Hindlimb muscle (tissue), 1 donor: ENCODE measurements around the gene ACSS2. TPM values are rescaled to one million over a fixed set of nuclear protein-coding genes. Genes with fewer than 3 reads are reported as not detected.
"Not testable (repeated sequence)": the region's sequence is repeated elsewhere in the genome, so short reads cannot be mapped to it uniquely, and the experiment has no call there.

Experiments
- DNase-seq: peaks from one replicate; pipeline ENCODE4 v3.0.0-alpha.2; 2013
- polyA plus RNA-seq: library from polyadenylated mRNA; unstranded; fragments of 120-200 nt; gene quantifications from one replicate; pipeline ENCODE4 v1.2.1, GENCODE V29; 2013; ENCODE audit not compliant: insufficient read length

The ACSS2 gene
- polyA plus RNA-seq, 1 donor, result 49.6 TPM

- peak; percentile 74 for DNase-seq
These were observed 2.2 kb upstream of the ACSS2 start for GRCh38 chr20:34874094-34874654.

GRCh38 chr20:34875642-34876405 lies 588 bp upstream of the ACSS2 start:
- DNase-seq, result no peak

GRCh38 chr20:34880215-34880850 lies 3.9 kb downstream of the ACSS2 start:
- no peak for DNase-seq

GRCh38 chr20:34880971-34881370 lies 4.6 kb downstream of the ACSS2 start:
- not testable (repeated sequence) for DNase-seq

- DNase-seq, result no peak
These were observed 5.3 kb downstream of the ACSS2 start for GRCh38 chr20:34881689-34882088.

GRCh38 chr20:34883087-34883688 lies 6.8 kb downstream of the ACSS2 start:
- no peak for DNase-seq

GRCh38 chr20:34883809-34884208 lies 7.4 kb downstream of the ACSS2 start:
- no peak for DNase-seq

- DNase-seq, result no peak
These were observed 7.8 kb downstream of the ACSS2 start for GRCh38 chr20:34884260-34884659.

GRCh38 chr20:34886122-34886521 lies 9.7 kb downstream of the ACSS2 start:
- DNase-seq, result no peak

- DNase-seq, result no peak
These were observed 10.6 kb downstream of the ACSS2 start for GRCh38 chr20:34887023-34887422.

- DNase-seq, result no peak
These were observed 12.1 kb downstream of the ACSS2 start for GRCh38 chr20:34888468-34888867.

GRCh38 chr20:34891166-34892062 lies 15.0 kb downstream of the ACSS2 start:
- DNase-seq, result no peak

- DNase-seq, result no peak
These were observed 16.3 kb downstream of the ACSS2 start for GRCh38 chr20:34892671-34893070.

- no peak for DNase-seq
These were observed 18.3 kb downstream of the ACSS2 start for GRCh38 chr20:34894723-34895122.

GRCh38 chr20:34895465-34895864 lies 19.1 kb downstream of the ACSS2 start:
- no peak for DNase-seq

- DNase-seq, result no peak
These were observed 19.7 kb downstream of the ACSS2 start for GRCh38 chr20:34896086-34896621.

GRCh38 chr20:34898129-34898528 lies 21.7 kb downstream of the ACSS2 start:
- DNase-seq, result not testable (repeated sequence)

- DNase-seq, result not testable (repeated sequence)
These were observed 22.3 kb downstream of the ACSS2 start for GRCh38 chr20:34898731-34899130.

GRCh38 chr20:34904202-34904621 lies 27.8 kb downstream of the ACSS2 start:
- no peak for DNase-seq

- peak; percentile 11 for DNase-seq
These were observed 31.4 kb downstream of the ACSS2 start for GRCh38 chr20:34907616-34908469.

GRCh38 chr20:34915131-34915530 lies 38.7 kb downstream of the ACSS2 start:
- DNase-seq, result no peak
